ENCODE data around the gene PAQR4.

Gene PAQR4

GRCh38 chr16:2933136-2933535, 36.0 kb upstream of the PAQR4 start:
- H3K4me3 ChIP-seq (ENCODE audit: low read depth, low read length): no peak overlapping the region
- TF ChIP-seq MYC (IDR thresholded peaks at IDR 0.05; ENCODE audit: low read depth, low read length): no peak
- no peak for DNase-seq (ENCODE audit: low read depth)

DNA sequence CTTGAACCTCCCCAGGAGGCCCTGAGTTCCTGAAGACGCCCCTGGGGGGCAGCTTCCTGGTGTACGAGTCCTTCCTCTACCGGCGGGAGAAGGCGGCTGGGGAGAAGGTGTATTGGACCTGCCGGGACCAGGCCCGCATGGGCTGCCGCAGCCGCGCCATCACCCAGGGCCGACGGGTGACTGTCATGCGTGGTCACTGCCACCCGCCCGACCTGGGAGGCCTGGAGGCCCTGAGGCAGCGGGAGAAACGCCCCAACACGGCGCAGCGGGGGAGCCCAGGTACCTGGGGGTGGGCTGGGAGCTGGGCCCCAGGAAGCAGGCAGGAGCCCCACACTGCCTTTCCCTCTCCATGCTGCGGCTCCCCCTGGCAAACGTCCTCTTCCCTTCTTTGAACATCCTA, 35.4 kb upstream of the PAQR4 start:
- no peak overlapping the region for H3K4me3 ChIP-seq (ENCODE audit: low read depth, low read length)
- no peak for TF ChIP-seq POLR2A (IDR thresholded peaks at IDR 0.05; ENCODE audit: extremely low read depth, insufficient read length)
- TF ChIP-seq, protein P1, sequence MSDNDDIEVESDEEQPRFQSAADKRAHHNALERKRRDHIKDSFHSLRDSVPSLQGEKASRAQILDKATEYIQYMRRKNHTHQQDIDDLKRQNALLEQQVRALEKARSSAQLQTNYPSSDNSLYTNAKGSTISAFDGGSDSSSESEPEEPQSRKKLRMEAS (IDR thresholded peaks at IDR 0.05; ENCODE audit: low read depth, low read length): no peak
- TF ChIP-seq MYC (IDR thresholded peaks at IDR 0.05; ENCODE audit: low read depth, low read length): no peak
- no peak for TF ChIP-seq CTCF (IDR thresholded peaks at IDR 0.05; ENCODE audit: low read depth, low read length)

DNA sequence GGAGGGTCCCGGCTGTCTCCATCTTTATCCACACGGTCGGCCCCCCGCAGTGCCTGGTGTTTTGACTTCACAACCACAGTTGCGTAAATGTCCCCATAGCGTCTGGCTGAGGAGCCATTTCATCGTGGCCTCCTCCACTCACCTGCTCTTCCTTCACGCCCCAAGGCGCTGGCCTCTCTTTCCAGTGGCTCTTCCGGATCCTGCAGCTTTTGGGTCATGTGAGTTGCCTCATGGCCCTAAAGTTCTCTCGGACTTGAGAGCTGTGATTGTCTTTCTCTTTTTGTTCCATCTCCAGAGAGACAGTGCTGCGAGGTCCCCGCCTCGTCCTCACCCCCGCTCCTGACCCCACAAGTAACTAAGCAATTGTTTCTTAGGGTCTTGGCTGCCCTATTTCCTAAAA, 34.7 kb upstream of the PAQR4 start:
- TF ChIP-seq MYC (IDR thresholded peaks at IDR 0.05; ENCODE audit: low read depth, low read length): no peak
- TF ChIP-seq CTCF (IDR thresholded peaks at IDR 0.05; ENCODE audit: low read depth, low read length): no peak
- TF ChIP-seq, protein P1 (IDR thresholded peaks at IDR 0.05; ENCODE audit: low read depth, low read length): no peak
- no peak for TF ChIP-seq POLR2A (IDR thresholded peaks at IDR 0.05; ENCODE audit: extremely low read depth, insufficient read length)
- DNase-seq (ENCODE audit: low read depth): peak; percentile 26
- no peak overlapping the region for H3K4me3 ChIP-seq (ENCODE audit: low read depth, low read length)

More for the DNA sequence above, 35.4 kb upstream of the PAQR4 start:
- no peak for DNase-seq (ENCODE audit: low read depth)

DNA sequence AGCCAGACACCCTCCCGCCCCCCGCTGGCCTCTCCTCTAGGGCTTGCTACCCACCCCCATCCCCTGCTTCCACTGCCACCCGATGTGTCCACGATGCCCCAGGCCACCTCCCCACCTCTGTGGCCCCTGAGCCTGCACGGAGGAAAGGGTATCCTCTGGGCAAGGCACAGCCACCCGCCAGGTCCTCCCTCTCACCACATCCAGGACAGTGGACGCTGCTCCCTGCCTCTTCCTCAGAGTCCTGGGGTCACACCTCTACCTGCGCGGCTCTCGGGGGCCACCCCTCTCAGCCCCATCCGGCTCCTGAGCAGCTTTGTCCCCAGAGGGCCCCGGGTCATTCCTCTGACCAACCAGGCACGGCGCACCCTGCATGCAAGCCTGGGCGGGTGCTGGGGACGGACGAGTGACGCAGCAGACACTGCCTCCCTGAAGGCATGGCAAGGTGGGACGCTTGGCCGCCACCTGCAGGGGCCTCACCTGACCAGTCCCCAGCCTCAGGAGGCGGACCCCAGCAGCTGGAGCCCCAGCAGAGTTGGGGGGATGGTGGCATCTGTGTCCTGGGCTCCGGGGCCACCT, 32.6 kb upstream of the PAQR4 start:
- no peak overlapping the region for H3K4me3 ChIP-seq (ENCODE audit: low read depth, low read length)
- TF ChIP-seq, protein P1 (IDR thresholded peaks at IDR 0.05; ENCODE audit: low read depth, low read length): no peak
- TF ChIP-seq CTCF (IDR thresholded peaks at IDR 0.05; ENCODE audit: low read depth, low read length) (no peak), MYC (IDR thresholded peaks at IDR 0.05; ENCODE audit: low read depth, low read length) (no peak), POLR2A (IDR thresholded peaks at IDR 0.05; ENCODE audit: extremely low read depth, insufficient read length) (no peak)
- no peak for DNase-seq (ENCODE audit: low read depth)

GRCh38 chr16:2937170-2937569, 32.0 kb upstream of the PAQR4 start:
- no peak overlapping the region for H3K4me3 ChIP-seq (ENCODE audit: low read depth, low read length)
- DNase-seq (ENCODE audit: low read depth): no peak
- no peak for TF ChIP-seq POLR2A (IDR thresholded peaks at IDR 0.05; ENCODE audit: extremely low read depth, insufficient read length)
- no peak for TF ChIP-seq CTCF (IDR thresholded peaks at IDR 0.05; ENCODE audit: low read depth, low read length)
- TF ChIP-seq, protein P1 (IDR thresholded peaks at IDR 0.05; ENCODE audit: low read depth, low read length): no peak
- no peak for TF ChIP-seq MYC (IDR thresholded peaks at IDR 0.05; ENCODE audit: low read depth, low read length)

- no peak for DNase-seq (ENCODE audit: low read depth)
- H3K4me3 ChIP-seq (ENCODE audit: low read depth, low read length): no peak overlapping the region
- TF ChIP-seq, protein P1 (IDR thresholded peaks at IDR 0.05; ENCODE audit: low read depth, low read length): no peak
- no peak for TF ChIP-seq MYC (IDR thresholded peaks at IDR 0.05; ENCODE audit: low read depth, low read length)
- no peak for TF ChIP-seq POLR2A (IDR thresholded peaks at IDR 0.05; ENCODE audit: extremely low read depth, insufficient read length)
- TF ChIP-seq CTCF (IDR thresholded peaks at IDR 0.05; ENCODE audit: low read depth, low read length): no peak
Measured at GRCh38 chr16:2938206-2938605, 30.9 kb upstream of the PAQR4 start.

Measured in NB4 (cell line).